ENCODE measurements around the gene KITLG. TPM values are rescaled to one million over a fixed set of nuclear protein-coding genes. Genes with fewer than 3 reads are reported as not detected.

The KITLG gene
- total RNA-seq, 1 donor from 2014 or later: 3.7 TPM

DNA sequence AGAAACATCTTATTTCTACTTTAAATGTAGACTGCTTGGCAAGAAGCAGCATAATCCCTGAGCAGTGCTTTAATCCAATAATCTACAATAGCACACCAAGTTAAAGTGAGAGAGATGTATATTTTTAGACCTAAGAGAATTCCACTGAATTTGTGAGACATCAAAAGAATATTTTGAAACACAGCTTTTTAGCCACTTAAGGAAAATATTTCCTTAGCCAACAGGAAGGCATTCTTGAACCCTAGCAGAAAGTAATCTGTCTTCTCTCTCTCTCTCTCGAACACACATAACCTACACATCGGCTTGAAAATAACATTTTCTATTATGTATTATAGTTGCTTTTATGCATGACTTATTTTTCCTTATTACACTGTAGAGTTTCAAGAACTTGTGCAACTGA, 34.0 kb downstream of the KITLG start:
- H3K36me3 Mint-ChIP-seq (ENCODE audit: low read depth): no peaks in the 10 kb centered on the region
- peaks cover 9% of the 10 kb centered on the region for H3K4me1 Mint-ChIP-seq (ENCODE audit: low read depth)
- no peak overlapping the region for H3K27ac Mint-ChIP-seq (ENCODE audit: unreplicated experiment)
- no peak for DNase-seq (ENCODE audit: low spot score)
- H3K9me3 Mint-ChIP-seq (ENCODE audit: low read depth): peaks cover 5% of the 10 kb centered on the region
- H3K4me3 Mint-ChIP-seq (ENCODE audit: unreplicated experiment): no peak overlapping the region
- no peak for TF ChIP-seq CTCF (IDR thresholded peaks at IDR 0.05)
- H3K27me3 Mint-ChIP-seq (ENCODE audit: low read depth): no peaks in the 10 kb centered on the region

GRCh38 chr12:88544991-88545980, 35.0 kb downstream of the KITLG start:
- TF ChIP-seq CTCF (IDR thresholded peaks at IDR 0.05): no peak
- peaks cover 9% of the 10 kb centered on the region for H3K4me1 Mint-ChIP-seq (ENCODE audit: low read depth)
- no peaks in the 10 kb centered on the region for H3K27me3 Mint-ChIP-seq (ENCODE audit: low read depth)
- no peak overlapping the region for H3K4me3 Mint-ChIP-seq (ENCODE audit: unreplicated experiment)
- H3K27ac Mint-ChIP-seq (ENCODE audit: unreplicated experiment): no peak overlapping the region
- no peaks in the 10 kb centered on the region for H3K36me3 Mint-ChIP-seq (ENCODE audit: low read depth)
- peaks cover 5% of the 10 kb centered on the region for H3K9me3 Mint-ChIP-seq (ENCODE audit: low read depth)
- no peak for DNase-seq (ENCODE audit: low spot score)

DNA sequence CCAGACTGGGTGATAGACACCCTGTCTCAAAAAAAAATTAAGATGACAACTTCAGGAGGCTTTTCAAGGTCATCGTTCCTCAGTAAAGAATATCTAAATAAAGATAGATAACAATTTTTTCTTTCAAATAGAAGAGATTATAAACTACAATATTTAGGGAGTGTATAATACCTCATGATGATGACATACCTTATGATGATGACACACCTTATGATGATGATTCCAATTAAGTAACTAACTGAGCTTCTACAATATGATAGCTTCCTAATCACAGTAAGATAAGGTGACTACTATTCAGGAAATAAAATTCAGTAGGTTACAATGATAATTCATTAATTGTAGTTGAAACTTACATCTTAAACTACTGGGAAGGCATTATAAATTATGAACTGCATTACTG, 40.4 kb downstream of the KITLG start:
- Mint-ChIP-seq H3K4me3 (ENCODE audit: unreplicated experiment) (no peak overlapping the region), H3K36me3 (ENCODE audit: low read depth) (no peaks in the 10 kb centered on the region), H3K27me3 (ENCODE audit: low read depth) (no peaks in the 10 kb centered on the region), H3K4me1 (ENCODE audit: low read depth) (no peaks in the 10 kb centered on the region), H3K27ac (ENCODE audit: unreplicated experiment) (no peak overlapping the region), H3K9me3 (ENCODE audit: low read depth) (peaks cover 5% of the 10 kb centered on the region)
- no peak for TF ChIP-seq CTCF (IDR thresholded peaks at IDR 0.05)
- no peak for DNase-seq (ENCODE audit: low spot score)

DNA sequence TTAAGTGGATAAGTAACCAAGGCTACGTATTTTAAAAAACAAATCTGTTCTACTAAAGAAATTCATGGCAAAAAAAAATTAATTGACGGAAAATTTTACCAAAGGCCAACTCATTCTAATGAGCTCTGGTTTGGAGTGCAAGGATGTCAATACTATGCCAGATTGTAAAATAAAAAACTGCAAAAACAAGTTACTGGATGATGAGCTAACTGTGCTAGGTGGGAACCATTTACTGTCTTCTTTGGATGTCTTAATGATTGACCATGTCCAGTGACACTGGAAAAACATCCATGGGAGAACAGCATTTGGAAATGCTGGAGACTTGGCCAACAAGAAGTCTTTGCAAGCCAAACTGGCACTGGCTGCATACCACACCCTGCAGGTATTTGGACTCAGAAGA, 41.6 kb downstream of the KITLG start:
- no peak for DNase-seq (ENCODE audit: low spot score)
- no peak for TF ChIP-seq CTCF (IDR thresholded peaks at IDR 0.05)
- Mint-ChIP-seq H3K4me3 (ENCODE audit: unreplicated experiment) (no peak overlapping the region), H3K27me3 (ENCODE audit: low read depth) (no peaks in the 10 kb centered on the region), H3K36me3 (ENCODE audit: low read depth) (no peaks in the 10 kb centered on the region), H3K27ac (ENCODE audit: unreplicated experiment) (no peak overlapping the region), H3K4me1 (ENCODE audit: low read depth) (no peaks in the 10 kb centered on the region), H3K9me3 (ENCODE audit: low read depth) (peaks cover 5% of the 10 kb centered on the region)

GRCh38 chr12:88538250-88538649, 42.0 kb downstream of the KITLG start:
- no peak overlapping the region for H3K4me3 Mint-ChIP-seq (ENCODE audit: unreplicated experiment)
- H3K27me3 Mint-ChIP-seq (ENCODE audit: low read depth): no peaks in the 10 kb centered on the region
- DNase-seq (ENCODE audit: low spot score): no peak
- H3K4me1 Mint-ChIP-seq (ENCODE audit: low read depth): no peaks in the 10 kb centered on the region
- H3K9me3 Mint-ChIP-seq (ENCODE audit: low read depth): peaks cover under 1% of the 10 kb centered on the region
- no peak overlapping the region for H3K27ac Mint-ChIP-seq (ENCODE audit: unreplicated experiment)
- no peaks in the 10 kb centered on the region for H3K36me3 Mint-ChIP-seq (ENCODE audit: low read depth)
- TF ChIP-seq CTCF (IDR thresholded peaks at IDR 0.05): no peak

Measured in chondrocyte (in vitro differentiated cells).